ENCODE measurements around the gene INTS11. TPM values are rescaled to one million over a fixed set of nuclear protein-coding genes. Genes with fewer than 3 reads are reported as not detected.

Gene INTS11
- total and polyA plus RNA-seq, 2 of the 13 experiments (the other 11 are each of a cell fraction or from before 2014, with no cell fraction given) = 52.8 to 94.8 TPM

- no peak for TF ChIP-seq ZFP90 (CRISPR knock-in tag; IDR thresholded peaks at IDR 0.05; ENCODE audit: borderline replicate concordance)
- TF ChIP-seq ZFP82 (CRISPR knock-in tag; IDR thresholded peaks at IDR 0.05; ENCODE audit: borderline replicate concordance) = no peak
- TF ChIP-seq, protein P1, sequence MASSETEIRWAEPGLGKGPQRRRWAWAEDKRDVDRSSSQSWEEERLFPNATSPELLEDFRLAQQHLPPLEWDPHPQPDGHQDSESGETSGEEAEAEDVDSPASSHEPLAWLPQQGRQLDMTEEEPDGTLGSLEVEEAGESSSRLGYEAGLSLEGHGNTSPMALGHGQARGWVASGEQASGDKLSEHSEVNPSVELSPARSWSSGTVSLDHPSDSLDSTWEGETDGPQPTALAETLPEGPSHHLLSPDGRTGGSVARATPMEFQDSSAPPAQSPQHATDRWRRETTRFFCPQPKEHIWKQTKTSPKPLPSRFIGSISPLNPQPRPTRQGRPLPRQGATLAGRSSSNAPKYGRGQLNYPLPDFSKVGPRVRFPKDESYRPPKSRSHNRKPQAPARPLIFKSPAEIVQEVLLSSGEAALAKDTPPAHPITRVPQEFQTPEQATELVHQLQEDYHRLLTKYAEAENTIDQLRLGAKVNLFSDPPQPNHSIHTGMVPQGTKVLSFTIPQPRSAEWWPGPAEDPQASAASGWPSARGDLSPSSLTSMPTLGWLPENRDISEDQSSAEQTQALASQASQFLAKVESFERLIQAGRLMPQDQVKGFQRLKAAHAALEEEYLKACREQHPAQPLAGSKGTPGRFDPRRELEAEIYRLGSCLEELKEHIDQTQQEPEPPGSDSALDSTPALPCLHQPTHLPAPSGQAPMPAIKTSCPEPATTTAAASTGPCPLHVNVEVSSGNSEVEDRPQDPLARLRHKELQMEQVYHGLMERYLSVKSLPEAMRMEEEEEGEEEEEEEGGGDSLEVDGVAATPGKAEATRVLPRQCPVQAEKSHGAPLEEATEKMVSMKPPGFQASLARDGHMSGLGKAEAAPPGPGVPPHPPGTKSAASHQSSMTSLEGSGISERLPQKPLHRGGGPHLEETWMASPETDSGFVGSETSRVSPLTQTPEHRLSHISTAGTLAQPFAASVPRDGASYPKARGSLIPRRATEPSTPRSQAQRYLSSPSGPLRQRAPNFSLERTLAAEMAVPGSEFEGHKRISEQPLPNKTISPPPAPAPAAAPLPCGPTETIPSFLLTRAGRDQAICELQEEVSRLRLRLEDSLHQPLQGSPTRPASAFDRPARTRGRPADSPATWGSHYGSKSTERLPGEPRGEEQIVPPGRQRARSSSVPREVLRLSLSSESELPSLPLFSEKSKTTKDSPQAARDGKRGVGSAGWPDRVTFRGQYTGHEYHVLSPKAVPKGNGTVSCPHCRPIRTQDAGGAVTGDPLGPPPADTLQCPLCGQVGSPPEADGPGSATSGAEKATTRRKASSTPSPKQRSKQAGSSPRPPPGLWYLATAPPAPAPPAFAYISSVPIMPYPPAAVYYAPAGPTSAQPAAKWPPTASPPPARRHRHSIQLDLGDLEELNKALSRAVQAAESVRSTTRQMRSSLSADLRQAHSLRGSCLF (CRISPR knock-in tag; IDR thresholded peaks at IDR 0.05; ENCODE audit: borderline replicate concordance) = no peak
- no peak for TF ChIP-seq GABPB1 (CRISPR knock-in tag; IDR thresholded peaks at IDR 0.05)
- TF ChIP-seq HDAC1 (CRISPR knock-in tag; IDR thresholded peaks at IDR 0.05) = peak; percentile 92
- TF ChIP-seq AHDC1 (CRISPR knock-in tag; IDR thresholded peaks at IDR 0.05; ENCODE audit: borderline replicate concordance) = no peak
- TF ChIP-seq PATZ1 (CRISPR knock-in tag; IDR thresholded peaks at IDR 0.05) = peak; percentile 82
- no peak for TF ChIP-seq CEBPB (IDR thresholded peaks at IDR 0.05; ENCODE audit: borderline replicate concordance, low read depth, low read length)
- TF ChIP-seq NFKBIZ (CRISPR knock-in tag; IDR thresholded peaks at IDR 0.05) = no peak
- no peak for TF ChIP-seq ZNF546 (CRISPR knock-in tag; conservative IDR thresholded peaks at IDR 0.05)
- no peak for TF ChIP-seq MZF1 (CRISPR knock-in tag; IDR thresholded peaks at IDR 0.05; ENCODE audit: borderline replicate concordance)
- no peak for TF ChIP-seq ZNF431 (CRISPR knock-in tag; IDR thresholded peaks at IDR 0.05; ENCODE audit: borderline replicate concordance, low read depth)
- TF ChIP-seq ZBTB39 (CRISPR knock-in tag; IDR thresholded peaks at IDR 0.05) = no peak
Observed at GRCh38 chr1:1306661-1307260, 17.7 kb downstream of the INTS11 start (continued).
